OCI-LY1 (cell line): ENCODE results near the gene PPP1R14B.
A peak's percentile ranks its signal among the peaks of the same experiment; 100 is the strongest.

ENCODE experiments used
- H2AFZ ChIP-seq: fragments of 200-600 bp; sonication (generic), shearing (Covaris generic); 2 replicates; pipeline ENCODE4 v1.6.0; 2014; ENCODE audit warnings: antibody characterized with exemption, mild to moderate bottlenecking, low read length
- H3F3A ChIP-seq: fragments of 200-600 bp; sonication (generic), shearing (Covaris generic); 2 replicates; pipeline ENCODE4 v1.6.0; 2014; ENCODE audit warnings: mild to moderate bottlenecking, antibody characterized with exemption, low read length, moderate library complexity; ENCODE audit not compliant: insufficient read depth
- H3K27ac ChIP-seq: fragments of 200-600 bp; sonication (generic); 2 replicates; pipeline ENCODE4 v1.5.1; 2014; ENCODE audit warnings: low read length, mixed run types, mild to moderate bottlenecking, low read depth; ENCODE audit not compliant: poor library complexity, severe bottlenecking
- H3K27me3 ChIP-seq: fragments of 200-600 bp; sonication (generic); 2 replicates; pipeline ENCODE4 v1.6.0; 2014; ENCODE audit warnings: antibody characterized with exemption, mild to moderate bottlenecking, low read length, moderate library complexity; ENCODE audit not compliant: insufficient read depth
- H3K36me3 ChIP-seq: fragments of 200-600 bp; sonication (generic); 2 replicates; pipeline ENCODE4 v1.6.1; 2014; ENCODE audit warnings: mild to moderate bottlenecking, antibody characterized with exemption, low read length, moderate library complexity, mixed read lengths; ENCODE audit not compliant: insufficient read depth
- H3K4me1 ChIP-seq: fragments of 200-600 bp; sonication (generic); 2 replicates; pipeline ENCODE4 v1.5.1; 2014; ENCODE audit warnings: mild to moderate bottlenecking, low read length, moderate library complexity; ENCODE audit not compliant: insufficient read depth, severe bottlenecking
- H3K4me2 ChIP-seq: fragments of 200-600 bp; sonication (generic), shearing (Covaris generic); 2 replicates; pipeline ENCODE4 v1.6.1; 2014; ENCODE audit warnings: low read length
- H3K4me3 ChIP-seq: fragments of 200-600 bp; sonication (generic); 2 replicates; pipeline ENCODE4 v1.5.1; 2014; ENCODE audit warnings: low read length, low read depth, mild to moderate bottlenecking, mixed read lengths; ENCODE audit not compliant: poor library complexity, severe bottlenecking
- H3K79me2 ChIP-seq: fragments of 200-600 bp; shearing (Covaris generic); 2 replicates; pipeline ENCODE4 v1.6.1; 2016; ENCODE audit warnings: mixed run types, low read length, mixed read lengths; ENCODE audit not compliant: insufficient read depth
- H3K9ac ChIP-seq: fragments of 200-600 bp; sonication (generic), shearing (Covaris generic); 2 replicates; pipeline ENCODE4 v1.6.1; 2014; ENCODE audit warnings: mild to moderate bottlenecking, low read length, mixed read lengths
- H3K9me2 ChIP-seq: fragments of 200-600 bp; sonication (generic), shearing (Covaris generic); 2 replicates; pipeline ENCODE4 v1.6.1; 2014; ENCODE audit warnings: low read depth, mild to moderate bottlenecking, low read length, mixed read lengths
- H3K9me3 ChIP-seq: fragments of 200-600 bp; shearing (Covaris generic); 2 replicates; pipeline ENCODE4 v1.6.1; 2014; ENCODE audit warnings: low read length, mixed read lengths
- H4K20me1 ChIP-seq: fragments of 200-600 bp; sonication (generic), shearing (Covaris generic); 2 replicates; pipeline ENCODE4 v1.6.0; 2016; ENCODE audit warnings: mild to moderate bottlenecking, low read length; ENCODE audit not compliant: insufficient read depth
- CTCF ChIP-seq: fragments of 200-600 bp; sonication (generic), shearing (Covaris generic); IDR thresholded peaks from 2 replicates; pipeline ENCODE4 v1.5.1; 2017; ENCODE audit warnings: mild to moderate bottlenecking, antibody characterized with exemption, low read length, moderate library complexity, mixed read lengths
- EZH2 ChIP-seq: fragments of 200-600 bp; sonication (generic), shearing (Covaris generic); IDR thresholded peaks from 2 replicates; pipeline ENCODE4 v1.8.0; 2017; ENCODE audit warnings: borderline replicate concordance, mixed run types, mild to moderate bottlenecking, antibody characterized with exemption, low read length, moderate library complexity, mixed read lengths

Gene PPP1R14B

GRCh38 chr11:64245797-64246620 is 734 bp downstream of the PPP1R14B start:
- Histone ChIP-seq H2AFZ (no peak overlapping the region), H3K9me3 (no peaks in the 10 kb centered on the region), H3K79me2 (no peaks in the 10 kb centered on the region; the same call in 1 of the 2 replicates), H3K9ac (peak overlapping the region; percentile 91), H3K4me3 (peak overlapping the region; percentile 91), H3K4me2 (peak overlapping the region; percentile 79), H3K27ac (peak overlapping the region; percentile 85), H3K27me3 (no peaks in the 10 kb centered on the region), H3K36me3 (peaks cover 21% of the 10 kb centered on the region; the same call in 1 of the 2 replicates), H4K20me1 (no peaks in the 10 kb centered on the region), H3K9me2 (no peaks in the 10 kb centered on the region), H3K4me1 (peaks cover 54% of the 10 kb centered on the region), H3F3A (0 out of 2 replicates have a peak, but pooled peaks cover 3% of the 10 kb centered on the region)
- no peak for TF ChIP-seq EZH2
- TF ChIP-seq CTCF = no peak

- H3K27ac ChIP-seq = peak overlapping the region; percentile 85
- TF ChIP-seq CTCF (no peak), EZH2 (no peak)
- H3K9me3 ChIP-seq = no peaks in the 10 kb centered on the region
- no peaks in the 10 kb centered on the region for H4K20me1 ChIP-seq
- H3K9ac ChIP-seq = peak overlapping the region; percentile 91
- H3K4me1 ChIP-seq = peaks cover 50% of the 10 kb centered on the region
- H3K4me2 ChIP-seq = peak overlapping the region; percentile 79
- no peak overlapping the region for H2AFZ ChIP-seq
- H3K79me2 ChIP-seq = no peaks in the 10 kb centered on the region; the same call in 1 of the 2 replicates
- H3K27me3 ChIP-seq = no peaks in the 10 kb centered on the region
- H3F3A ChIP-seq = 0 out of 2 replicates have a peak, but pooled peaks cover 3% of the 10 kb centered on the region
- peaks cover 21% of the 10 kb centered on the region; the same call in 1 of the 2 replicates for H3K36me3 ChIP-seq
- no peaks in the 10 kb centered on the region for H3K9me2 ChIP-seq
- H3K4me3 ChIP-seq = peak overlapping the region; percentile 91
Observed at GRCh38 chr11:64245401-64245796, 1.3 kb downstream of the PPP1R14B start.

- Histone ChIP-seq H3K4me2 (peak overlapping the region; percentile 79), H2AFZ (no peak overlapping the region), H3K4me1 (peaks cover 54% of the 10 kb centered on the region), H3K9ac (peak overlapping the region; percentile 91), H3K27ac (peak overlapping the region; percentile 85), H3K9me3 (no peaks in the 10 kb centered on the region), H3K4me3 (peak overlapping the region; percentile 91), H3K27me3 (no peaks in the 10 kb centered on the region), H3K79me2 (no peaks in the 10 kb centered on the region; the same call in 1 of the 2 replicates), H3K9me2 (no peaks in the 10 kb centered on the region), H3F3A (0 out of 2 replicates have a peak, but pooled peaks cover 3% of the 10 kb centered on the region), H4K20me1 (no peaks in the 10 kb centered on the region), H3K36me3 (peaks cover 21% of the 10 kb centered on the region; the same call in 1 of the 2 replicates)
- TF ChIP-seq EZH2 = no peak
- no peak for TF ChIP-seq CTCF
Observed at GRCh38 chr11:64244966-64245365, 1.8 kb downstream of the PPP1R14B start.
